Subcutaneous adipose tissue (tissue), 4 donors: ENCODE measurements around the gene HDDC3. TPM values are rescaled to one million over a fixed set of nuclear protein-coding genes. Genes with fewer than 3 reads are reported as not detected.

ENCODE experiments used
- total RNA-seq, 4 donors: library from RNA; depleted of rRNA; stranded (reverse); fragments of >200 nt; gene quantifications; one replicate each; pipeline ENCODE4 v1.1.0, GENCODE V29; 2016
- TF ChIP-seq, protein P1 (sequence below): fragments of 450-650 bp; IDR thresholded peaks from one replicate; pipeline ENCODE4 v1.5.1; 2016; ENCODE audit warnings: low read depth, mild to moderate bottlenecking, control low read depth, antibody characterized with exemption, moderate library complexity

The HDDC3 gene
- total RNA-seq, 4 donors from 2014 or later, result 15.6 to 42.4 (median 17.1) TPM

- TF ChIP-seq, protein P1, sequence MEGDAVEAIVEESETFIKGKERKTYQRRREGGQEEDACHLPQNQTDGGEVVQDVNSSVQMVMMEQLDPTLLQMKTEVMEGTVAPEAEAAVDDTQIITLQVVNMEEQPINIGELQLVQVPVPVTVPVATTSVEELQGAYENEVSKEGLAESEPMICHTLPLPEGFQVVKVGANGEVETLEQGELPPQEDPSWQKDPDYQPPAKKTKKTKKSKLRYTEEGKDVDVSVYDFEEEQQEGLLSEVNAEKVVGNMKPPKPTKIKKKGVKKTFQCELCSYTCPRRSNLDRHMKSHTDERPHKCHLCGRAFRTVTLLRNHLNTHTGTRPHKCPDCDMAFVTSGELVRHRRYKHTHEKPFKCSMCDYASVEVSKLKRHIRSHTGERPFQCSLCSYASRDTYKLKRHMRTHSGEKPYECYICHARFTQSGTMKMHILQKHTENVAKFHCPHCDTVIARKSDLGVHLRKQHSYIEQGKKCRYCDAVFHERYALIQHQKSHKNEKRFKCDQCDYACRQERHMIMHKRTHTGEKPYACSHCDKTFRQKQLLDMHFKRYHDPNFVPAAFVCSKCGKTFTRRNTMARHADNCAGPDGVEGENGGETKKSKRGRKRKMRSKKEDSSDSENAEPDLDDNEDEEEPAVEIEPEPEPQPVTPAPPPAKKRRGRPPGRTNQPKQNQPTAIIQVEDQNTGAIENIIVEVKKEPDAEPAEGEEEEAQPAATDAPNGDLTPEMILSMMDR, result no peak
These were observed 21.1 kb downstream of the HDDC3 start for GRCh38 chr15:90911302-90911623.

- TF ChIP-seq, protein P1, result no peak
These were observed 21.7 kb downstream of the HDDC3 start for GRCh38 chr15:90910441-90911301.

GRCh38 chr15:90909976-90910375 lies 22.4 kb downstream of the HDDC3 start:
- TF ChIP-seq, protein P1, result no peak

DNA sequence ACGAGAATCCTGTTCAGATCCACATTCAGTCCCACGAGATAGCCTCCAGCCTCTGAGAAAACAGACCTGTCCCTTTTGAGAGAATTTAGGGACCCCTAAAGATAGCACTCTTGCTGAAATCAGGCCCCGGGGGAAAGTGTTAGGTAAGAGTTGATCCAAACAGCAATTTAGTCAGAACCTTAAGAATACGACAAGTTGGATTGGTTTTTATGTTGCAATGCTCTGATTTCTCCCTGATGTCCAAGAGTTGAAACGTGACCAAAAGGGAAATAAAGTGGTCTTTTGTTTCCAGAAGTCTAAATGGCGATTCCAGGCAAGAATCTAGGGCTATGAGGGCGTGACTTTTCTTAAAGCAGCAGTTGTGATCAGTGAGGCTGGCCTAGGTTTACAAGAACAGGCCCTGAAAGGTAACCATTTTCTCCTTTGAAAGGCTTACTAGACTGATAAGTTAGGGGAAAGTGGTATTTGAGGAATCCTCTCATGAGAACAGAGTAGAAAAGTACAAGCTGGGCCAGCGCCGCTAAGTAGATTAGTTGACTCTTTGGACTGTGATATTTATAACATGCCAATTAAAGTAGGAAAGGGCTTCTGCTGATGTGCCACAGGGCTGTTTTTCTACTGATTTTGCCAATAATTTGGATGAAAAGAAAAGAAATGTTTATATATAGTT lies 24.4 kb downstream of the HDDC3 start:
- TF ChIP-seq, protein P1, result no peak

DNA sequence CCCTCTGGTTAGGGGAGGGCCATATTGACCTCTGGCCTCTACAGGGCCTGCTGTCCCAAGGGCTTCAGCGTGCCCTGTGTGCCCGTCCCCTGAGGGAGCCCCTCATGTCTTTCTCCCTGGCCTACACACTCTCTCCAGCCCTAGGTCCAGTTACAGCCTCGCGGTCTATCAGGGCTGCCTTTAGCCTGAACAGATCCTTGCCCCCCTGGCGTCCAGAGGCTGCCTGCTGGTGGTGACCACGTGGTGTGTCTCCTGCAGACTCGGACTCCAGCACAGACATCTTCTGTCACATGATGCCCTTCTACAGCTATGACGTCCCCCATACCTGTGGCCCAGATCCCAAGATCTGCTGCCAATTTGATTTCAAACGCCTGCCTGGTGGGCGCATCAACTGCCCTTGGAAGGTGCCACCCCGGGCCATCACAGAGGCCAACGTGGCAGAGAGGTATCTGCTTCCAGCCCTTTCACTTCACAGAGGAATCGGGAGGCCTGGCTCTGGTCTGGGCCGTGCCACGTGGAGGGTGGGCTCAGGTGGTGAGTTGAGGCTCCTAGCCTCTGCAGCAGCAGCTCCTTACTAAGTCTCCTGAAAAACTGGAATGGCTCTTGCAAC lies 25.2 kb downstream of the HDDC3 start:
- TF ChIP-seq, protein P1, result no peak

- TF ChIP-seq, protein P1, result no peak
These were observed 26.0 kb downstream of the HDDC3 start for GRCh38 chr15:90906181-90906849.
